H1 (cell line): ENCODE measurements around the gene PRKAG1. TPM values are rescaled to one million over a fixed set of nuclear protein-coding genes. Genes with fewer than 3 reads are reported as not detected.

Source experiments
- CTCF ChIA-PET: fragments of 300-600 bp; sonication (Branson Sonifier 250); formaldehyde crosslinking; loops from one replicate; lab custom pipeline; 2021; ENCODE audit not compliant: partially characterized antibody; lab: Charles Lee
- POLR2A ChIA-PET: fragments of 300-600 bp; sonication (Branson Sonifier 250); formaldehyde crosslinking; loops from one replicate; lab custom pipeline; 2021; ENCODE audit warnings: inconsistent platforms; ENCODE audit not compliant: partially characterized antibody; lab: Charles Lee
- DNase-seq, 2 experiments: peaks; one replicate each; pipeline versions ENCODE4 v3.0.0 to v3.0.0-alpha.2; 2010 to 2022; ENCODE audit warnings: low spot score in 2 of 2, low read depth in 1 of 2, mixed read lengths in 1 of 2
- FAIRE-seq: peaks from 2 replicates; lab custom pipeline; 2011; peaks lifted over from hg19 to GRCh38; lab: Jason Lieb, UNC
- H2AFZ ChIP-seq: 2 replicates; pipeline ENCODE4 v1.8.1; 2012; ENCODE audit warnings: low read length, inconsistent platforms
- H2AK5ac ChIP-seq: 2 replicates; pipeline ENCODE4 v1.6.1; 2013; ENCODE audit warnings: low read depth, low read length
- H2BK120ac ChIP-seq: replicated peaks from 2 replicates; pipeline ENCODE3; 2013; ENCODE audit warnings: low read depth, low read length, inconsistent platforms
- H2BK12ac ChIP-seq: 2 replicates; pipeline ENCODE4 v1.6.1; 2013; ENCODE audit warnings: low read depth, low read length
- H2BK15ac ChIP-seq: 2 replicates; pipeline ENCODE4 v1.6.1; 2013; ENCODE audit warnings: low read length
- H2BK20ac ChIP-seq: 2 replicates; pipeline ENCODE4 v1.6.1; 2013; ENCODE audit warnings: low read length
- H2BK5ac ChIP-seq: 2 replicates; pipeline ENCODE4 v1.6.1; 2013; ENCODE audit warnings: low read depth, low read length
- H3K14ac ChIP-seq: 2 replicates; pipeline ENCODE4 v1.6.1; 2013; ENCODE audit warnings: inconsistent platforms; ENCODE audit not compliant: insufficient read length
- H3K18ac ChIP-seq: 2 replicates; pipeline ENCODE4 v1.6.1; 2013; ENCODE audit warnings: low read length; ENCODE audit errors: extremely low read depth
- H3K23ac ChIP-seq: 2 replicates; pipeline ENCODE4 v1.6.1; 2013; ENCODE audit warnings: inconsistent platforms; ENCODE audit not compliant: insufficient read length
- H3K23me2 ChIP-seq: 2 replicates; pipeline ENCODE4 v1.6.1; 2013; ENCODE audit warnings: low read depth, low read length
- H3K27ac ChIP-seq: 2 replicates; pipeline ENCODE4 v1.6.1; 2011; ENCODE audit warnings: low read depth, low read length, inconsistent platforms
- H3K27me3 ChIP-seq, 4 experiments: replicated peaks in 1 of 4; 1 replicate in 1 of 4; 2 replicates in 3 of 4; pipeline versions ENCODE4 v1.6.1 to v1.8.1; 2011 to 2013; ENCODE audit warnings: low read length in 3 of 4, mild to moderate bottlenecking in 3 of 4, inconsistent platforms in 2 of 4, mixed read lengths in 2 of 4, moderate library complexity in 1 of 4; ENCODE audit not compliant: control insufficient read depth in 3 of 4, insufficient read depth in 3 of 4; ENCODE audit errors: extremely low read depth in 1 of 4
- H3K36me3 ChIP-seq, 4 experiments: 2 replicates each; pipeline versions ENCODE4 v1.6.1 to v1.8.1; 2011 to 2013; ENCODE audit warnings: mild to moderate bottlenecking in 4 of 4, low read length in 3 of 4, moderate library complexity in 2 of 4, control low read depth in 1 of 4, inconsistent platforms in 1 of 4; ENCODE audit not compliant: insufficient read depth in 4 of 4, control insufficient read depth in 2 of 4
- H3K4ac ChIP-seq: replicated peaks from 2 replicates; pipeline ENCODE3; 2013; ENCODE audit warnings: low read length, low read depth, mixed read lengths, inconsistent platforms; ENCODE audit not compliant: insufficient read length
- H3K4me1 ChIP-seq, 4 experiments: replicated peaks in 1 of 4; 1 replicate in 1 of 4; 2 replicates in 3 of 4; pipeline versions ENCODE4 v1.6.1 to v1.8.1; 2011 to 2013; ENCODE audit warnings: low read length in 3 of 4, inconsistent platforms in 2 of 4, mixed read lengths in 1 of 4; ENCODE audit not compliant: insufficient read depth in 4 of 4, control insufficient read depth in 3 of 4
- H3K4me2 ChIP-seq, 2 experiments: 2 replicates each; pipeline versions ENCODE4 v1.6.1 to v1.8.1; 2011 to 2013; ENCODE audit warnings: low read depth in 2 of 2, low read length in 2 of 2, control low read depth in 1 of 2, inconsistent platforms in 1 of 2, mild to moderate bottlenecking in 1 of 2; ENCODE audit not compliant: insufficient read depth in 1 of 2
- H3K4me3 ChIP-seq, 4 experiments: fragments of 200-600, 300-600 bp in 1 of 4; sonication (generic), shearing (Covaris generic), sonication (Bioruptor Twin) in 1 of 4; 2 replicates each; pipeline versions ENCODE4 v1.5.1 to v1.8.1; 2011 to 2016; ENCODE audit warnings: low read length in 4 of 4, low read depth in 3 of 4, control low read depth in 2 of 4, inconsistent platforms in 2 of 4, mild to moderate bottlenecking in 2 of 4, mixed read lengths in 1 of 4, moderate library complexity in 1 of 4; ENCODE audit not compliant: insufficient read depth in 2 of 4; ENCODE audit errors: extremely low read depth in 1 of 4
- H3K56ac ChIP-seq: replicated peaks from 2 replicates; pipeline ENCODE3; 2013; ENCODE audit warnings: low read depth, mild to moderate bottlenecking, mixed read lengths, low read length, inconsistent platforms; ENCODE audit not compliant: insufficient read length
- H3K79me1 ChIP-seq: 2 replicates; pipeline ENCODE4 v1.6.1; 2013; ENCODE audit warnings: low read depth, low read length, control low read depth
- H3K79me2 ChIP-seq, 2 experiments: 2 replicates each; pipeline versions ENCODE4 v1.6.1 to v1.8.1; 2012 to 2013; ENCODE audit warnings: low read length in 2 of 2, mild to moderate bottlenecking in 2 of 2, inconsistent platforms in 1 of 2; ENCODE audit not compliant: insufficient read depth in 2 of 2, control insufficient read depth in 1 of 2
- H3K9ac ChIP-seq, 4 experiments: replicated peaks in 1 of 4; 1 replicate in 1 of 4; 2 replicates in 3 of 4; pipeline versions ENCODE4 v1.6.1 to v1.8.1; 2011 to 2013; ENCODE audit warnings: low read depth in 3 of 4, low read length in 3 of 4, control low read depth in 2 of 4, mild to moderate bottlenecking in 2 of 4, moderate library complexity in 2 of 4, inconsistent platforms in 1 of 4; ENCODE audit errors: extremely low read depth in 1 of 4
- H3K9me3 ChIP-seq, 2 experiments: 2 replicates each; pipeline versions ENCODE4 v1.6.1 to v1.8.1; 2012 to 2013; ENCODE audit warnings: mild to moderate bottlenecking in 2 of 2, moderate library complexity in 2 of 2, control low read depth in 1 of 2, inconsistent platforms in 1 of 2, low read depth in 1 of 2, low read length in 1 of 2, mixed read lengths in 1 of 2; ENCODE audit not compliant: insufficient read depth in 2 of 2
- H4K20me1 ChIP-seq, 2 experiments: replicated peaks in 1 of 2; 2 replicates each; pipeline versions ENCODE3 to v1.8.1; 2011 to 2013; ENCODE audit warnings: inconsistent platforms in 2 of 2, low read length in 2 of 2, mild to moderate bottlenecking in 1 of 2; ENCODE audit not compliant: insufficient read depth in 2 of 2, control insufficient read depth in 1 of 2
- H4K5ac ChIP-seq: 2 replicates; pipeline ENCODE4 v1.6.1; 2013; ENCODE audit warnings: low read length, low read depth, mixed read lengths, inconsistent platforms; ENCODE audit not compliant: insufficient read length
- H4K8ac ChIP-seq: 2 replicates; pipeline ENCODE4 v1.8.0; 2013; ENCODE audit warnings: mild to moderate bottlenecking, moderate library complexity, low read length, inconsistent platforms; ENCODE audit not compliant: insufficient read depth; ENCODE audit errors: extremely low read depth
- H4K91ac ChIP-seq: replicated peaks from 2 replicates; pipeline ENCODE3; 2013; ENCODE audit warnings: low read length, mixed read lengths, inconsistent platforms; ENCODE audit not compliant: insufficient read length
- CBX5 ChIP-seq: fragments of 300-800, 300-1000 bp; sonication (generic); IDR thresholded peaks from 2 replicates; pipeline ENCODE4 v1.7.1; 2016; ENCODE audit warnings: antibody characterized with exemption, low read length, low read depth
- CHD1 ChIP-seq: IDR thresholded peaks from 2 replicates; pipeline ENCODE4 v1.6.1; 2012; ENCODE audit warnings: low read depth, low read length, improper control_type of control experiment
- CHD2 ChIP-seq: IDR thresholded peaks from 2 replicates; pipeline ENCODE4 v1.6.1; 2012; ENCODE audit warnings: low read length, improper control_type of control experiment
- E2F6 ChIP-seq: IDR thresholded peaks from 2 replicates; pipeline ENCODE4 v1.6.1; 2012; ENCODE audit warnings: inconsistent platforms
- GABPA ChIP-seq: IDR thresholded peaks from 2 replicates; pipeline ENCODE4 v1.6.1; 2011; ENCODE audit warnings: mild to moderate bottlenecking, low read length, moderate library complexity, borderline replicate concordance; ENCODE audit not compliant: insufficient read depth
- GTF2F1 ChIP-seq: IDR thresholded peaks from 2 replicates; pipeline ENCODE4 v1.6.1; 2012; ENCODE audit warnings: low read depth, low read length, improper control_type of control experiment, borderline replicate concordance
- KDM4A ChIP-seq: IDR thresholded peaks from one replicate; pipeline ENCODE4 v1.7.1; 2012; ENCODE audit warnings: low read depth, mild to moderate bottlenecking, moderate library complexity, low read length, inconsistent platforms; ENCODE audit not compliant: severe bottlenecking
- MAX ChIP-seq: IDR thresholded peaks from 2 replicates; pipeline ENCODE4 v1.6.1; 2012; ENCODE audit warnings: inconsistent platforms
- NRF1 ChIP-seq: IDR thresholded peaks from 2 replicates; pipeline ENCODE4 v1.6.1; 2011; ENCODE audit warnings: mild to moderate bottlenecking, low read depth, low read length, improper control_type of control experiment
- PHF8 ChIP-seq: fragments of 200-600 bp; sonication (generic); conservative IDR thresholded peaks from 2 replicates; pipeline ENCODE4 v1.7.1; 2012; ENCODE audit warnings: low read depth, mild to moderate bottlenecking, inconsistent platforms, low read length, moderate library complexity
- SP1 ChIP-seq: IDR thresholded peaks from 2 replicates; pipeline ENCODE4 v1.6.1; 2011; ENCODE audit warnings: low read depth, low read length
- SP2 ChIP-seq: IDR thresholded peaks from 2 replicates; pipeline ENCODE4 v1.6.1; 2012; ENCODE audit warnings: mild to moderate bottlenecking, low read length, inconsistent platforms
- TAF1 ChIP-seq: IDR thresholded peaks from 2 replicates; pipeline ENCODE4 v1.6.1; 2011; ENCODE audit warnings: mild to moderate bottlenecking, low read depth, low read length
- TBP ChIP-seq: IDR thresholded peaks from 2 replicates; pipeline ENCODE4 v1.6.1; 2011; ENCODE audit warnings: low read depth, low read length, improper control_type of control experiment
- WGBS, 2 experiments: shearing (Covaris generic) in 1 of 2; methylation state at CpG; one replicate each; pipeline versions ENCODE4 v1.1.6 to v1.1.7; 2013 to 2015; ENCODE audit warnings: low lambda C conversion rate in 2 of 2, mixed read lengths in 2 of 2, inconsistent platforms in 1 of 2, low coverage in 1 of 2, missing lambda C conversion rate in 1 of 2; ENCODE audit not compliant: insufficient replicate concordance in 2 of 2, insufficient coverage in 1 of 2, insufficient read length in 1 of 2; ENCODE audit errors: extremely low coverage in 1 of 2, missing lambda C conversion rate in 1 of 2; 5-methylcytosine and 5-hydroxymethylcytosine counted together
- polyA plus RNA-seq, 7 experiments: library from polyadenylated mRNA; depleted of rRNA in 3 of 7; stranded (reverse) in 5 of 7; unstranded in 2 of 7; fragments of >200 nt in 5 of 7; fragments of 200-250 nt in 2 of 7; gene quantifications; 1 replicate in 5 of 7; 2 replicates in 1 of 7; 4 replicates in 1 of 7; pipeline versions ENCODE4 v1.2.1 to v1.2.3, GENCODE V29; 2011 to 2013; ENCODE audit warnings: missing spikeins in 2 of 7, mixed read lengths in 2 of 7
- total RNA-seq: library from RNA; stranded (reverse); fragmentation: NEBNext Ultra II Directional; extraction: Animal tissue kit (Norgen Biotek cat#: 25700); gene quantifications from 2 replicates; pipeline ENCODE4 v1.2.1, GENCODE V29; 2021

Gene PRKAG1
- total and polyA plus RNA-seq, 2 of the 8 experiments (the other 6 are each of a cell fraction or from before 2014, with no cell fraction given), result 38.6 to 57.5 TPM

- Histone ChIP-seq H2AFZ (no peak overlapping the region), H3K27me3 (peaks cover 44 to 77% (median 68%) of the 10 kb centered on the region in 4 experiments), H3K4me3 (no peak overlapping the region), H2BK12ac (no peak overlapping the region), H3K27ac (no peak overlapping the region), H2BK120ac (no peak overlapping the region), H3K9me3 (no peaks in the 10 kb centered on the region), H3K79me2 (no peaks in the 10 kb centered on the region), H3K23me2 (peaks cover 7% of the 10 kb centered on the region; the same call in 1 of the 2 replicates)
- POLR2A ChIA-PET, result interaction anchor here (1.9 kb wide), 1 partner anchor 12 kb away, joined by 5 read pairs; no protein-coding TSS in a partner anchor
- TF ChIP-seq MAX, result no peak
- no peak for TF ChIP-seq NRF1
- TF ChIP-seq CBX5, result no peak
- TF ChIP-seq E2F6, result no peak
- no peak for TF ChIP-seq TAF1
- TF ChIP-seq GTF2F1, result no peak
- TF ChIP-seq PHF8, result no peak
- TF ChIP-seq SP2, result no peak
- TF ChIP-seq CHD1, result no peak
- TF ChIP-seq SP1, result no peak
- TF ChIP-seq CHD2, result no peak
- TF ChIP-seq TBP, result no peak
- TF ChIP-seq KDM4A, result no peak
- TF ChIP-seq GABPA, result no peak
- TF ChIP-seq, all 59 proteins: peak for 0
- H3K4ac ChIP-seq, result no peak overlapping the region
- 0 out of 2 replicates have a peak overlapping the region, but pooled peaks have one; percentile 61 for H2BK15ac ChIP-seq
- no peak overlapping the region for H2BK5ac ChIP-seq
- no peak overlapping the region for H4K5ac ChIP-seq
- peaks cover 2 to 4% of the 10 kb centered on the region in 2 experiments for H4K20me1 ChIP-seq
- FAIRE-seq, result no peak
- H3K14ac ChIP-seq, result no peak overlapping the region
- H4K91ac ChIP-seq, result no peak overlapping the region
- no peaks in the 10 kb centered on the region for H3K79me1 ChIP-seq
- no peak for DNase-seq
- H3K18ac ChIP-seq, result no peak overlapping the region
- H3K4me1 ChIP-seq, result peaks cover 0 to 14% (median 10%) of the 10 kb centered on the region in 4 experiments; a peak in 6 of 7 replicates
- H4K8ac ChIP-seq, result no peak overlapping the region
- no peak overlapping the region for H3K56ac ChIP-seq
- no peak overlapping the region for H3K23ac ChIP-seq
- CTCF ChIA-PET, result interaction anchor here (0.6 to 40.8 kb wide), 3 partner anchors 6 to 260 kb away, joined by 3 to 1336 read pairs (median 1336); partner anchors contain the start of genes ARF3, DDN, WNT1 and WNT10B
- 52% methylated on average over 9 of the region's 10 CpGs; no CpG with 5 or more reads in 1 of the 2 experiments for WGBS, 2 experiments
- peaks cover 0 to 6% (median 0%) of the 10 kb centered on the region in 4 experiments; a peak in 1 of 8 replicates for H3K36me3 ChIP-seq
- no peak overlapping the region for H3K9ac ChIP-seq
- no peak overlapping the region for H2BK20ac ChIP-seq
- no peak overlapping the region for H3K4me2 ChIP-seq
- no peak overlapping the region for H2AK5ac ChIP-seq
These were observed 33.1 kb downstream of the PRKAG1 start for GRCh38 chr12:48985475-48985897.
